ENCODE data around the gene SDHA.

GRCh38 chr5:191036-191948 is 26.8 kb upstream of the SDHA start, which contains the start of gene LRRC14B:
- no peak for TF ChIP-seq CTCF (IDR thresholded peaks at IDR 0.05 in 8 of 11, conservative IDR thresholded peaks at IDR 0.05 in 3 of 11)
- TF ChIP-seq POLR2AphosphoS5 (IDR thresholded peaks at IDR 0.05), result no peak
